ENCODE data around the gene ABHD2. TPM values are rescaled to one million over a fixed set of nuclear protein-coding genes. Genes with fewer than 3 reads are reported as not detected.
"Not testable (repeated sequence)": the region's sequence is repeated elsewhere in the genome, so short reads cannot be mapped to it uniquely, and the experiment has no call there.

ABHD2 gene
- total RNA-seq, 1 experiment from 2014 or later, result 148 TPM

- H3K4me3 ChIP-seq, result no peak overlapping the region
- no peak overlapping the region for H2AFZ ChIP-seq
- no peaks in the 10 kb centered on the region for H3K36me3 ChIP-seq (ENCODE audit: low read depth)
- no peaks in the 10 kb centered on the region for H3K27me3 ChIP-seq (ENCODE audit: insufficient read depth, low read depth)
- H3K9me3 ChIP-seq (ENCODE audit: insufficient read depth, low read depth), result no peaks in the 10 kb centered on the region
- no peaks in the 10 kb centered on the region for H3K9me2 ChIP-seq (ENCODE audit: insufficient read depth)
- ChIA-PET CTCF (no interaction called here), POLR2A (ENCODE audit: unreplicated experiment) (no interaction called here)
- no TSS peak for BruUV-seq (replicated peaks)
- no peak overlapping the region for H3K4me2 ChIP-seq
- no peaks in the 10 kb centered on the region for H4K20me1 ChIP-seq (ENCODE audit: insufficient read depth)
- no peak overlapping the region for H3K27ac ChIP-seq
- peaks cover 27% of the 10 kb centered on the region; the same call in 1 of the 2 replicates for H3F3A ChIP-seq (ENCODE audit: insufficient read depth, low read depth)
- intact Hi-C loops (cut with micrococcal nuclease; ENCODE audit: unreplicated experiment), result no loop called here
- DNase-seq, result no peak
- TF ChIP-seq, protein P1, sequence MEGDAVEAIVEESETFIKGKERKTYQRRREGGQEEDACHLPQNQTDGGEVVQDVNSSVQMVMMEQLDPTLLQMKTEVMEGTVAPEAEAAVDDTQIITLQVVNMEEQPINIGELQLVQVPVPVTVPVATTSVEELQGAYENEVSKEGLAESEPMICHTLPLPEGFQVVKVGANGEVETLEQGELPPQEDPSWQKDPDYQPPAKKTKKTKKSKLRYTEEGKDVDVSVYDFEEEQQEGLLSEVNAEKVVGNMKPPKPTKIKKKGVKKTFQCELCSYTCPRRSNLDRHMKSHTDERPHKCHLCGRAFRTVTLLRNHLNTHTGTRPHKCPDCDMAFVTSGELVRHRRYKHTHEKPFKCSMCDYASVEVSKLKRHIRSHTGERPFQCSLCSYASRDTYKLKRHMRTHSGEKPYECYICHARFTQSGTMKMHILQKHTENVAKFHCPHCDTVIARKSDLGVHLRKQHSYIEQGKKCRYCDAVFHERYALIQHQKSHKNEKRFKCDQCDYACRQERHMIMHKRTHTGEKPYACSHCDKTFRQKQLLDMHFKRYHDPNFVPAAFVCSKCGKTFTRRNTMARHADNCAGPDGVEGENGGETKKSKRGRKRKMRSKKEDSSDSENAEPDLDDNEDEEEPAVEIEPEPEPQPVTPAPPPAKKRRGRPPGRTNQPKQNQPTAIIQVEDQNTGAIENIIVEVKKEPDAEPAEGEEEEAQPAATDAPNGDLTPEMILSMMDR (conservative IDR thresholded peaks at IDR 0.05), result no peak
- no peak for TF ChIP-seq EZH2 (IDR thresholded peaks at IDR 0.05; ENCODE audit: low read depth)
- peaks cover 34% of the 10 kb centered on the region for H3K4me1 ChIP-seq (replicated peaks; ENCODE audit: insufficient read depth)
- H3K79me2 ChIP-seq (ENCODE audit: low read depth), result peaks cover 13% of the 10 kb centered on the region; the same call in 1 of the 2 replicates
Measured at GRCh38 chr15:89140595-89140994, 52.3 kb downstream of the ABHD2 start.

- H3K36me3 ChIP-seq (ENCODE audit: low read depth); BruUV-seq (replicated peaks); POLR2A ChIA-PET (ENCODE audit: unreplicated experiment); DNase-seq; H3K27ac ChIP-seq; intact Hi-C loops (cut with micrococcal nuclease; ENCODE audit: unreplicated experiment); H3K9me2 ChIP-seq (ENCODE audit: insufficient read depth); H3K4me3 ChIP-seq; H3K27me3 ChIP-seq (ENCODE audit: insufficient read depth, low read depth); H2AFZ ChIP-seq; H3K4me2 ChIP-seq; CTCF ChIA-PET; H3K9me3 ChIP-seq (ENCODE audit: insufficient read depth, low read depth); H4K20me1 ChIP-seq (ENCODE audit: insufficient read depth): not testable (repeated sequence)
- H3K4me1 ChIP-seq (replicated peaks; ENCODE audit: insufficient read depth), result peaks cover 34% of the 10 kb centered on the region
- peaks cover 27% of the 10 kb centered on the region; the same call in 1 of the 2 replicates for H3F3A ChIP-seq (ENCODE audit: insufficient read depth, low read depth)
- peaks cover 13% of the 10 kb centered on the region; the same call in 1 of the 2 replicates for H3K79me2 ChIP-seq (ENCODE audit: low read depth)
Measured at GRCh38 chr15:89141159-89141558, 52.9 kb downstream of the ABHD2 start.

- intact Hi-C loops (cut with micrococcal nuclease; ENCODE audit: unreplicated experiment), result loop anchor here (2.0 kb wide), 1 partner anchor 21 kb away; no protein-coding TSS in a partner anchor
- peaks cover 26% of the 10 kb centered on the region; the same call in 1 of the 2 replicates for H3F3A ChIP-seq (ENCODE audit: insufficient read depth, low read depth)
- no peak overlapping the region for H3K4me3 ChIP-seq
- H3K4me1 ChIP-seq (replicated peaks; ENCODE audit: insufficient read depth), result peaks cover 34% of the 10 kb centered on the region
- no peak overlapping the region for H3K4me2 ChIP-seq
- H2AFZ ChIP-seq, result no peak overlapping the region
- CTCF ChIA-PET, result no interaction called here
- H3K27me3 ChIP-seq (ENCODE audit: insufficient read depth, low read depth), result no peaks in the 10 kb centered on the region
- H4K20me1 ChIP-seq (ENCODE audit: insufficient read depth), result no peaks in the 10 kb centered on the region
- no peak for DNase-seq
- no peak overlapping the region for H3K27ac ChIP-seq
- no peaks in the 10 kb centered on the region for H3K9me3 ChIP-seq (ENCODE audit: insufficient read depth, low read depth)
- H3K79me2 ChIP-seq (ENCODE audit: low read depth), result peaks cover 13% of the 10 kb centered on the region; the same call in 1 of the 2 replicates
- H3K9me2 ChIP-seq (ENCODE audit: insufficient read depth), result no peaks in the 10 kb centered on the region
- no TSS peak for BruUV-seq (replicated peaks)
- TF ChIP-seq EZH2 (IDR thresholded peaks at IDR 0.05; ENCODE audit: low read depth), result no peak
- TF ChIP-seq, protein P1 (conservative IDR thresholded peaks at IDR 0.05), result no peak
- H3K36me3 ChIP-seq (ENCODE audit: low read depth), result 0 out of 2 replicates have a peak, but pooled peaks cover 5% of the 10 kb centered on the region
- POLR2A ChIA-PET (ENCODE audit: unreplicated experiment), result no interaction called here
Measured at GRCh38 chr15:89141885-89142284, 53.6 kb downstream of the ABHD2 start.

DNA sequence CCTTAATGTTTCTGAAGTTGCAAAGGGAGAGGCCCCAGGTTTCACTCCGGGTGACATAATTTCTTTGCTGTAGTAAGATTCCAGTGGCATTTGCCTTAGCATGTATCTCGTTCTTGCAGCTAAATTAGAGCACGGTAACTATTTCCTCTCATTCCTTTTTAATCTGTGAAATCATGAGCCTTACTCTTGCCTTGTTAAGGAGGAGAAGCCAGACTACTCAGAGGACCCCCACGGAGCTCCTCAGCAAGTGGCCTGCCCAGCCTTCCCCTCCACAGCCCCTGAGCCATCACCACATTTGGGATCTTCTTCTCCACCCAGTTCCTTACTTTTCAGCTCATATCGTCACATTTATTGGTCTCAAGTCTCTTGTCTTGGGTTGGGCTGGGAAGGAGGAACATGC, 54.2 kb downstream of the ABHD2 start:
- Histone ChIP-seq H3K4me3 (no peak overlapping the region), H3K27me3 (ENCODE audit: insufficient read depth, low read depth) (no peaks in the 10 kb centered on the region), H3K36me3 (ENCODE audit: low read depth) (0 out of 2 replicates have a peak, but pooled peaks cover 6% of the 10 kb centered on the region), H3K4me2 (no peak overlapping the region), H3K79me2 (ENCODE audit: low read depth) (peaks cover 13% of the 10 kb centered on the region; the same call in 1 of the 2 replicates), H2AFZ (no peak overlapping the region), H3F3A (ENCODE audit: insufficient read depth, low read depth) (peaks cover 22% of the 10 kb centered on the region; the same call in 1 of the 2 replicates), H3K4me1 (replicated peaks; ENCODE audit: insufficient read depth) (peaks cover 34% of the 10 kb centered on the region), H3K9me3 (ENCODE audit: insufficient read depth, low read depth) (no peaks in the 10 kb centered on the region), H3K27ac (no peak overlapping the region), H3K9me2 (ENCODE audit: insufficient read depth) (no peaks in the 10 kb centered on the region), H4K20me1 (ENCODE audit: insufficient read depth) (no peaks in the 10 kb centered on the region)
- no TSS peak for BruUV-seq (replicated peaks)
- POLR2A ChIA-PET (ENCODE audit: unreplicated experiment), result no interaction called here
- DNase-seq, result no peak
- CTCF ChIA-PET, result no interaction called here
- intact Hi-C loops (cut with micrococcal nuclease; ENCODE audit: unreplicated experiment), result loop anchor here (2.0 kb wide), 1 partner anchor 22 kb away; no protein-coding TSS in a partner anchor
- no peak for TF ChIP-seq EZH2 (IDR thresholded peaks at IDR 0.05; ENCODE audit: low read depth)
- TF ChIP-seq, protein P1 (conservative IDR thresholded peaks at IDR 0.05), result no peak
